GM11168 (cell line): ENCODE data around the gene RANBP17.
"Not testable (repeated sequence)": the region's sequence is repeated elsewhere in the genome, so short reads cannot be mapped to it uniquely, and the experiment has no call there.

Experiments
- in situ Hi-C: fragments of 300-500 bp; cut with MboI; formaldehyde crosslinking; loops from one replicate; pipeline ENCODE4 v1.12.0; 2022; ENCODE audit warnings: low sequenced_read_pairs; ENCODE audit not compliant: unreplicated experiment

The RANBP17 gene

DNA sequence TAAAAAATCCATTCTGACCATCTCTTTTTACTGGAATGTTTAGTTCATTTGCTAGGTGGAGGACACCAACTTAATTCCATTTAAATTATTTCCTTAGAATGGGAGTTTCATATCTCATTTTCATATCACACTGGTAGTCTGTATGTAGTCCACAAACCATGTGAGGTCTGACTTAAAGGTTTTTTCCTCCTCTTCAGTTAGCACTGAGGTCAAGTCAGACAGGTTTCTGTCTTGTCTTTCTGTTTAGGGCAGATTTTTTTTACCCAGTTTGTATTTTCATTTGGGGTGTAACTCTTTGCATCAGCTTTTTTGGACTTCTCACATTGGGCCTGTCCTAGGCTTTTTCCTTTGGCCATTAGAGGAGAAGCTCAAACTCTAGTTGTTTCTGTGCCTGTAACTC, 75.3 kb downstream of the RANBP17 start:
- in situ Hi-C loops, result no loop called here

- in situ Hi-C loops, result no loop called here
Measured at GRCh38 chr5:170937914-170938313, 76.1 kb downstream of the RANBP17 start.

- in situ Hi-C loops, result no loop called here
Measured at GRCh38 chr5:170939178-170939577, 77.4 kb downstream of the RANBP17 start.

DNA sequence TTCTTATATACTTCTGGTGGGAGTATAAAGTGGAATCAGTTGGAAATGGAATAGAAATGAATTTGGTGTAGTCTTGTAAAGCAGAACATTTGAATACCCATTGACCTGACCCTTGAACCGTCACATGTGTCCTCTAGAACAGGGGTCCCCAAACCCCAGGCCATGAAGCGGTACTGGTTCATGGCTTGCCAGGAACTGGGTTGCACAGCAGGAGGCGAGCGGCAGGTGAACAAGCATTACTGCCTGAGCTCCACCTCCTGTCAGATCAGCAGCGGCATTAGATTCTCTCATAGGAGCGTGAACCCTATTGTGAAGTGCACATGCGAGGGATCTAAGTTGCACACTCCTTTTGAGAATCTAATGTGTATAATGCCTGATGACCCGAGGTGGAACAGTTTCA, 80.0 kb downstream of the RANBP17 start:
- in situ Hi-C loops, result no loop called here

GRCh38 chr5:170945275-170945674, 83.5 kb downstream of the RANBP17 start:
- in situ Hi-C loops, result no loop called here

- in situ Hi-C loops, result no loop called here
Measured at GRCh38 chr5:170960567-170960966, 98.7 kb downstream of the RANBP17 start.

GRCh38 chr5:170963521-170963920, 101.7 kb downstream of the RANBP17 start:
- in situ Hi-C loops, result no loop called here

- in situ Hi-C loops, result no loop called here
Measured at GRCh38 chr5:170974461-170974860, 112.6 kb downstream of the RANBP17 start.

DNA sequence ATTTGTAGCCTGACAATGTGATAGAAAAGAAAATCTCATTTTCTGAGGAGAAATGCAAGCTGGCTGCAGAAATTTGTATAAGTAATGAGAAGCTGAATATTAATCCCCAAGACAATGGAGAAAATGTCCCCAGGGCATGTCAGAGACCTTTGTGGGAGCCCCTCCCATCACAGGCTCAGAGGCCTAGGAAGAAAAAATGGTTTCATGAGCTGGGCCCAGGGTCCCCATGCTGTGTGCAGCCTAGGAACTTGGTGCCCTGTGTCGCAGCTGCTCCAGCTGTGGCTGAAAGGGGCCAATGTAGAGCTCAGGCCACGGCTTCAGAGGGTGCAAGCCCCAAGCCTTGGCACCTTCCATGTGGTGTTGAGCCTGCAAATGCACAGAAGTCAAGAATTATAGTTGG, 118.4 kb downstream of the RANBP17 start:
- in situ Hi-C loops, result not testable (repeated sequence)

DNA sequence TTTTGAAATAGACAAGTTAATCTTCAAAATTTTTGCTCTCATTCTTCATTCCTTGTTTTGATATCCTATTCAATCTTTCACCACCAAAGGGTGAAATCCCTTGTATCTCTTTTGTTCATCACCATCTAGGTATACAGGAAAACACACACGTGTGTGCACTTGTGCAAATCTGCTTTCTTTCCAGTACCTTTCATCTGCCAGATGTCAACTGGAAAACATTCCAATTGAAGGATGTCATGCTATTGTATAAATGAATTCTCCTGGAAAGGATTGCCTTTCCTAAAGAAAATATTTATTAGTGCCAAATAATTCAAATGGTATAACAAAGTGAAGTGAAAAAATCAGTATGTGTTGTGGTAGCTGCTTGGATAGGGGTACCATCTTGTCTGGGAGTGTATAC, 123.7 kb downstream of the RANBP17 start:
- in situ Hi-C loops, result no loop called here

- in situ Hi-C loops, result no loop called here
Measured at GRCh38 chr5:170986598-170986997, 124.8 kb downstream of the RANBP17 start.

DNA sequence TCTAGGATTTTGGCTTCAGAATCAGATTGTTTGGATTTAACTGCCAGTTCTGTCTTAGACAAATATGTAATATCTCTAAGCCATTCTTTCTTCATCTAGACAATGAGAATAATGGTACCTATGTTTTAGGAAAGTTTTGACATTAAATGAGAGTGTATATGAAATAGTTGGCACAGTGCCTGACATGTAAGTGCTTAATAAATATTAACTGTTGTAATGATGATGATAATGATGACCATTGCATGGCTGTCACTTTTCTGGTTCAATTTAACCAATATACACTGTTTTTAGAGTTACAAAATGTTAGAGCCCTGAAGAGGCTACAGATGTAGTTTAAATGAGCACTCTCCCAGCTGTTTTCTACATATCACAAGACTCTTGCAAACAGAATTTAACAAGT, 131.7 kb downstream of the RANBP17 start:
- in situ Hi-C loops, result no loop called here

DNA sequence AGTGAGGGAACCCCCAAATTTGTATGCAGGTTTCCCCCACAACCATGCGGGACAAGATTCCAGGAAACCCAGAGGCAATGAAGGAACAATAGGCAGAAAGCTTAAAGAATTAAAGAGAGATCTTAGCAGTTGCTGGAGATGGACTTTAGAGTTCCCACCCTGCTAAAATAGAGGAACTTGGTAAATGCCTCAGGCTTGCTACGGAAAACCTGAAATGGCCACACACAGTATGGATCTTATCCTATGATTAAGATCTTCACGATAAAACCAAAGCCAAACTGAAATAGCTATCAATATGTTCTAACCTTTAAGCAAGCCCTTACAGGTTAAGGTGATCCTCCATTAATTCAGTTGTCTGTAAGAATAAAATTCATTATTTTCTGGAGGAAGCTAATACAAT, 148.3 kb downstream of the RANBP17 start:
- in situ Hi-C loops, result no loop called here

DNA sequence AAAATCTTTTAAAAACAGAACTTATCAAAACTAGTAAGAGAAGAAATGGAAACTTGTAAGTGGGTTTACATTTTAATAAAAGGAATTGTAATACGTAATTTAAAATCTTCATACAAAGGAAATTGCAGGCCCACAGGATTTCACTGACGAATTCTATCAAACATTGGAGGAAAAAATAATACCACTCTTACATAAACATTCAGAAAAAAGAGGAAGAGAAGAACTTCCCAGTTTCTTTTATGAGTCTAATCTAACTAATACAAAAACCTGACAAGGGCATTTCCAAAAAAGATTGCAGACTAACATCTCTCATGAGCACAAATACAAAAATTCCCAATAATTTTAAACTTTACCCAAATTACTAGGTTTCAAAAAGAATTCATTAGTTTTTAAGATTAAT, 149.0 kb downstream of the RANBP17 start:
- in situ Hi-C loops, result no loop called here

- in situ Hi-C loops, result no loop called here
Measured at GRCh38 chr5:171023508-171023907, 161.7 kb downstream of the RANBP17 start.

- in situ Hi-C loops, result no loop called here
Measured at GRCh38 chr5:171024084-171024483, 162.3 kb downstream of the RANBP17 start.

DNA sequence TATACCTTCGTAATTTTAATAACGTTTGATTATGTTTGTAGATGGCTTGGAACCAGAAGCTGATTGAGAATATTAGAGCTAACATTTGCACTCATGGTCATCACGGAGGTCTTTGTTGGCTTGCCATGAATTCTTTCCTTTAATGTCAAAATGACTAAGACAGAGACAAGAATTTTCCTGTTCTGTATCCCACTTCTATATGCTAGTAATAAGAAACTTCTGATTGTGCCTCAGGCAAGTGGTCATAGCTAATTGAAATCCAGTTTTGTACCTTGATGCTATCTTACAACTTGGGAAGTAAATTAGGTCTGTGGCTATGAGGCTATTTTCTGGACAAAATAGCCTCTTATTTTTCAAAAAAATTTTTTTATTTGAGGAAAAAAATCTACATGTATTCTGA, 167.6 kb downstream of the RANBP17 start:
- in situ Hi-C loops, result no loop called here

DNA sequence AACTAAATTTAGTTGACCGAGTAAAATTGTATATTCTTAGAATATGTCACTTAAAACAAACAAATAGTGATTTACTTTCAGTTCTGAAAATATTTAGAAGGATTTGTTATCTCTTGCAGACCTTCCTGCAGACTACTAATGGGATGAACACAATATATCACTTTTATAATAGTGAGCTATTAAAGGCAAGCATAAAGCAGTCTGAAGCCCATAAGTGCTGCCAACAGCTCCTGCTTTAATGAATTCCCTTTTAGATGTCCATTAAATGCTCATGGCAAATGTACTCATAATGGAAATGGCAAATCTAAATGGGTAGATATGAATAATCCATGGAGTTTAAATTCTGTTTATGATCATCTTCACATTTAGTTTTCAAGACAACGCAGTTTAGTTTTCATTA, 170.2 kb downstream of the RANBP17 start:
- in situ Hi-C loops, result no loop called here

DNA sequence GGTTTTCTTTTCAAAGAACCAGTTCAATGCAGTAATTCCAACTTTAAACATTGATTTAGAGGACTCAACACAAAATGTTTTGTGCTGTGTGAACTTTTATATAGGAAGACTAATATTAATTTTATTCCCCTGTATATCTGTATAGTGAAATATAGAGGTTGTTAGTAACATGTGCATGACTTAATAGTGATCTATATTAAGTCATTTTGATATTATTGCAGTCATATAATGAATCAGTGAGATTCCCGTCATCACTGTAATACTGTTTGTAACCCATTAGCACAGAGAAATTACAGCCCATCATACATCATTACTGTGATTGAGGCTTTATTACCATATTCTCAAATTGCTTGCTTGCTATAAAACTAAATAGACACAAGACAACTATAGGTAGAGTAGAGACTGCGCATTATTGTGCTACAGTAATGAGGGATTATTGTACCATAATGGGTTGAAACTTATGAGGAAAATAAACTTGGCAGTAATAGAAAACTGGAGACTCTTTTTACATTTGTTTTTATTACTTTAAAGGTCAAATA, 170.7 kb downstream of the RANBP17 start:
- in situ Hi-C loops, result no loop called here

GRCh38 chr5:171041893-171042292, 180.1 kb downstream of the RANBP17 start:
- in situ Hi-C loops, result not testable (repeated sequence)

GRCh38 chr5:171050916-171051315, 189.1 kb downstream of the RANBP17 start:
- in situ Hi-C loops, result no loop called here

DNA sequence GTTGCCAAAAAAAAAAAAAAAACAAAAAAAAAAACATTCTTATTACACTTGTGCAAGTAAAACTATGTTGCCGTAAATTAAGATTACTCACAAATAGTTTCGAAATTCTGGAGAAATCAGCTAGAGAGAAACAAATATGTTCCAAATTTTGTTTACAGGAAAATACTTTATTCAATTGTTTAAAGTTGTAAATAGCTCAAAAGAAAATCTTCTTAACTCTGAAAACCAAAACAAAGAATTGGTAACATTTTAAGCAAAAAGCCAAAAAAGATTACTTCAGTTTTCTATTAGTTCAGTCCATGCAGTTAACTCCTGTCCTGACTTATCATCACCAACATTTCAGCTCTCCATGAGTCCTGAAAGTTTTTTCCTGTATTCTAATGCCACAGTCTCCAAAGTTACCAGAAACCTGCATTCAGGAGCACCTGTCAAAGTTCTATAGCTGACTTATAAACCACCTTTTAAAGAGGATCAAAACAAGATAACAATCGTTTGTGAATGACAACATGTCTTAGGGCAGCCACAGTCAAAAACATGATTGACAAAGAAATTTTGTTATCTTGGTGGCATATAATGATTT, 194.1 kb downstream of the RANBP17 start:
- in situ Hi-C loops, result no loop called here
